DND-41 (cell line): ENCODE results near the gene TH.

ENCODE experiments used
- CTCF ChIP-seq: IDR thresholded peaks from 2 replicates; pipeline ENCODE4 v1.5.1; 2012; ENCODE audit warnings: borderline replicate concordance, low read length, moderate library complexity, mild to moderate bottlenecking; ENCODE audit not compliant: poor library complexity, severe bottlenecking; ENCODE audit errors: extremely low read depth
- EZH2 ChIP-seq: IDR thresholded peaks from 3 replicates; pipeline ENCODE4 v1.6.1; 2012; ENCODE audit warnings: borderline replicate concordance, low read depth, mild to moderate bottlenecking, moderate library complexity, low read length, inconsistent platforms; ENCODE audit not compliant: severe bottlenecking

- TF ChIP-seq EZH2 (no peak), CTCF (no peak)
These were observed 38.3 kb upstream of the TH start for GRCh38 chr11:2209900-2210321.
